ENCODE data around the gene RAD23B.

RAD23B gene

DNA sequence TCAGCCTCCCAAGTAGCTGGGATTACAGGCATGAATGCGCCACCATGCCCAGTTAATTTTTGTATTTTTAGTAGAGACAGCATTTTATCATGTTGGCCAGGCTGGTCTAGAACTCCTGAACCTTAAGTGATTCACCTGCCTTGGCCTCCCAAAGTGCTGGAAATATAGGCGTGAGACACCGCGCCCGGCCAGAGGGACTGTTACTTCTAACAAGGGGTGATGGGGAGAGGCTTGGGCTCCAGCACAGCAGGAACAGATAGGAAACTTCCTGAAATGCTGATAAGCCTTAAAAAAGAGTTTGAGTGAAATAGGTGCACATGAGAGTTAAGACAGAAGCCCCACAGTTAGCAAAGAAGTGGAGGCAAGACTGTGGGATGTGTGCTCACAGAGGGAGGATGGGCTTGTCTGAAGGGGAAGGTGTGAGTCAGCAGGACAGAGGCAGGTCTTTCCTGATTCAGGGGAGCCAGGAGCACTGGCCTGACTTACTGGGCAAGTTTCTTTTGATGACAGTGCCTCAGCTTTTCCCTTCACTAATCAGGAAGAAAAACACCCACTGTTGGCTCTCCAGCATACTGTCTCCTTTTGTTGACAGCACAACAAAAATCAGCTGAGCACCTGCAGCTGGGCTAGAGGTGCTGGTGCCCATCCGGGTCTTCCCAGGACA, 68.4 kb downstream of the RAD23B start:
- no peak overlapping the region for H3K27ac ChIP-seq (replicated peaks)
- H3K4me3 ChIP-seq (replicated peaks; ENCODE audit: insufficient read depth, low read length) = no peak overlapping the region
- TF ChIP-seq, protein P1, sequence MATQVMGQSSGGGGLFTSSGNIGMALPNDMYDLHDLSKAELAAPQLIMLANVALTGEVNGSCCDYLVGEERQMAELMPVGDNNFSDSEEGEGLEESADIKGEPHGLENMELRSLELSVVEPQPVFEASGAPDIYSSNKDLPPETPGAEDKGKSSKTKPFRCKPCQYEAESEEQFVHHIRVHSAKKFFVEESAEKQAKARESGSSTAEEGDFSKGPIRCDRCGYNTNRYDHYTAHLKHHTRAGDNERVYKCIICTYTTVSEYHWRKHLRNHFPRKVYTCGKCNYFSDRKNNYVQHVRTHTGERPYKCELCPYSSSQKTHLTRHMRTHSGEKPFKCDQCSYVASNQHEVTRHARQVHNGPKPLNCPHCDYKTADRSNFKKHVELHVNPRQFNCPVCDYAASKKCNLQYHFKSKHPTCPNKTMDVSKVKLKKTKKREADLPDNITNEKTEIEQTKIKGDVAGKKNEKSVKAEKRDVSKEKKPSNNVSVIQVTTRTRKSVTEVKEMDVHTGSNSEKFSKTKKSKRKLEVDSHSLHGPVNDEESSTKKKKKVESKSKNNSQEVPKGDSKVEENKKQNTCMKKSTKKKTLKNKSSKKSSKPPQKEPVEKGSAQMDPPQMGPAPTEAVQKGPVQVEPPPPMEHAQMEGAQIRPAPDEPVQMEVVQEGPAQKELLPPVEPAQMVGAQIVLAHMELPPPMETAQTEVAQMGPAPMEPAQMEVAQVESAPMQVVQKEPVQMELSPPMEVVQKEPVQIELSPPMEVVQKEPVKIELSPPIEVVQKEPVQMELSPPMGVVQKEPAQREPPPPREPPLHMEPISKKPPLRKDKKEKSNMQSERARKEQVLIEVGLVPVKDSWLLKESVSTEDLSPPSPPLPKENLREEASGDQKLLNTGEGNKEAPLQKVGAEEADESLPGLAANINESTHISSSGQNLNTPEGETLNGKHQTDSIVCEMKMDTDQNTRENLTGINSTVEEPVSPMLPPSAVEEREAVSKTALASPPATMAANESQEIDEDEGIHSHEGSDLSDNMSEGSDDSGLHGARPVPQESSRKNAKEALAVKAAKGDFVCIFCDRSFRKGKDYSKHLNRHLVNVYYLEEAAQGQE (IDR thresholded peaks at IDR 0.05; ENCODE audit: insufficient replicate concordance, low read depth) = no peak
- TF ChIP-seq GABPA (IDR thresholded peaks at IDR 0.05; ENCODE audit: low read depth) (no peak), SPI1 (IDR thresholded peaks at IDR 0.05; ENCODE audit: borderline replicate concordance, low read depth) (no peak), POLR2AphosphoS5 (IDR thresholded peaks at IDR 0.05; ENCODE audit: low read depth) (no peak)
- TF ChIP-seq, protein P2, sequence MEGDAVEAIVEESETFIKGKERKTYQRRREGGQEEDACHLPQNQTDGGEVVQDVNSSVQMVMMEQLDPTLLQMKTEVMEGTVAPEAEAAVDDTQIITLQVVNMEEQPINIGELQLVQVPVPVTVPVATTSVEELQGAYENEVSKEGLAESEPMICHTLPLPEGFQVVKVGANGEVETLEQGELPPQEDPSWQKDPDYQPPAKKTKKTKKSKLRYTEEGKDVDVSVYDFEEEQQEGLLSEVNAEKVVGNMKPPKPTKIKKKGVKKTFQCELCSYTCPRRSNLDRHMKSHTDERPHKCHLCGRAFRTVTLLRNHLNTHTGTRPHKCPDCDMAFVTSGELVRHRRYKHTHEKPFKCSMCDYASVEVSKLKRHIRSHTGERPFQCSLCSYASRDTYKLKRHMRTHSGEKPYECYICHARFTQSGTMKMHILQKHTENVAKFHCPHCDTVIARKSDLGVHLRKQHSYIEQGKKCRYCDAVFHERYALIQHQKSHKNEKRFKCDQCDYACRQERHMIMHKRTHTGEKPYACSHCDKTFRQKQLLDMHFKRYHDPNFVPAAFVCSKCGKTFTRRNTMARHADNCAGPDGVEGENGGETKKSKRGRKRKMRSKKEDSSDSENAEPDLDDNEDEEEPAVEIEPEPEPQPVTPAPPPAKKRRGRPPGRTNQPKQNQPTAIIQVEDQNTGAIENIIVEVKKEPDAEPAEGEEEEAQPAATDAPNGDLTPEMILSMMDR (IDR thresholded peaks at IDR 0.05; ENCODE audit: insufficient read depth, low read length) = no peak
- H3K27me3 ChIP-seq (ENCODE audit: insufficient read depth, poor library complexity, severe bottlenecking) = no peaks in the 10 kb centered on the region
- no peak for DNase-seq (ENCODE audit: low read depth in 1 of 2, low spot score in 1 of 2)

DNA sequence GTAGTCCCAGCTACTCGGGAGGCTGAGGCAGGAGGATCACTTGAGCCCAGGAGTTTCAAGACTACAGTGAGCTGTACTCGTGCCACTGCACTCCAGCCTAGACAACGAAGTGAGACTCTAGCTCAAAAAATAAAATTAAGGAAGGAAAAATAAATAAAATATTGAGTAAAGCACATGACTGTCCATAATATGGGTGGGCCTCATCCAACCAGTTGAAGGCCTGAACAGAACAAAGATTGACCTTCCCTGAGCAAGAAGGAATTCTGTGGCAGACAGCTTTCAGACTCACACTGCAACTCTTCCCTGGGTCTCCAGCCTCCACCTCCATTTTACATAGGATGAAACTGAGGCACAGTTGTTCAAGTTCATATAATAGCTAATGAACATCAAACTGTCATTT, 72.3 kb downstream of the RAD23B start:
- Histone ChIP-seq H3K27ac (replicated peaks) (no peak overlapping the region), H3K27me3 (ENCODE audit: insufficient read depth, poor library complexity, severe bottlenecking) (no peaks in the 10 kb centered on the region), H3K4me3 (replicated peaks; ENCODE audit: insufficient read depth, low read length) (no peak overlapping the region)
- TF ChIP-seq, protein P1 (IDR thresholded peaks at IDR 0.05; ENCODE audit: insufficient replicate concordance, low read depth) = no peak
- TF ChIP-seq GABPA (IDR thresholded peaks at IDR 0.05; ENCODE audit: low read depth) = no peak
- no peak for TF ChIP-seq POLR2AphosphoS5 (IDR thresholded peaks at IDR 0.05; ENCODE audit: low read depth)
- TF ChIP-seq, protein P2 (IDR thresholded peaks at IDR 0.05; ENCODE audit: insufficient read depth, low read length) = no peak
- no peak for TF ChIP-seq SPI1 (IDR thresholded peaks at IDR 0.05; ENCODE audit: borderline replicate concordance, low read depth)
- no peak for DNase-seq (ENCODE audit: low read depth in 1 of 2, low spot score in 1 of 2)

DNA sequence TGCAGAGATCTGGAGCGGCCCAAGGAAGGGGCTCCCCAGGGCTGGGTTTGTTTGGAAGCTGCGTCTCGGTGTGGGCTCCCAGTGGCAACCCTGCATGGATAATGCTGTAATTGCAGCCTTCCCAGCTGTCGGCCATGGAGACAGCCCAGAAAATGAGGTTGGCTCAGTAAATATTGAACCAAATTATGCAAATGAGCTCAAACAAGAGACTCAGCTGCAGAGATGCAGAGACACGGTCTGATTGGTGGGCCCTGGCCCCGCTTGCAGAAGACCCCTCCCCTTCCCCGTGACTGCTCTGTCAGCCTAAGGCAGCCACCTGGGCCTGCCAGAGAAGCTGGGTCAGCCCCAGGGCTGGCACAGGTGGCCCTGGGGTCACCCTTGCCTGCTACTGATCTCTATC, 75.9 kb downstream of the RAD23B start:
- H3K4me3 ChIP-seq (replicated peaks; ENCODE audit: insufficient read depth, low read length) = no peak overlapping the region
- no peak for TF ChIP-seq SPI1 (IDR thresholded peaks at IDR 0.05; ENCODE audit: borderline replicate concordance, low read depth)
- no peak for TF ChIP-seq GABPA (IDR thresholded peaks at IDR 0.05; ENCODE audit: low read depth)
- TF ChIP-seq POLR2AphosphoS5 (IDR thresholded peaks at IDR 0.05; ENCODE audit: low read depth) = no peak
- TF ChIP-seq, protein P2 (IDR thresholded peaks at IDR 0.05; ENCODE audit: insufficient read depth, low read length) = no peak
- TF ChIP-seq, protein P1 (IDR thresholded peaks at IDR 0.05; ENCODE audit: insufficient replicate concordance, low read depth) = no peak
- H3K27me3 ChIP-seq (ENCODE audit: insufficient read depth, poor library complexity, severe bottlenecking) = no peaks in the 10 kb centered on the region
- no peak for DNase-seq (ENCODE audit: low read depth in 1 of 2, low spot score in 1 of 2)
- H3K27ac ChIP-seq (replicated peaks) = no peak overlapping the region

All from HL-60 (cell line).